IgD-negative memory B cell (primary cell): Measurements from ENCODE around the gene VPS4B. TPM values are rescaled to one million over a fixed set of nuclear protein-coding genes. Genes with fewer than 3 reads are reported as not detected.

Experiments used
- H3K27ac Mint-ChIP-seq, 3 donors: one replicate each; pipeline ENCODE4 v1.8.0; 2020 to 2022; ENCODE audit warnings: mild to moderate bottlenecking in 3 of 3, mixed read lengths in 3 of 3, moderate library complexity in 1 of 3
- H3K27me3 Mint-ChIP-seq: one replicate; pipeline ENCODE4 v1.8.0; 2021; ENCODE audit warnings: mixed read lengths
- H3K36me3 Mint-ChIP-seq: one replicate; pipeline ENCODE4 v1.8.0; 2020; ENCODE audit warnings: mild to moderate bottlenecking, mixed read lengths
- H3K4me1 Mint-ChIP-seq, 3 donors: one replicate each; pipeline ENCODE4 v1.8.0; 2020 to 2022; ENCODE audit warnings: mixed read lengths in 3 of 3, mild to moderate bottlenecking in 1 of 3
- H3K4me3 Mint-ChIP-seq, 4 donors: one replicate each; pipeline ENCODE4 v1.8.0; 2020 to 2022; ENCODE audit warnings: mild to moderate bottlenecking in 4 of 4, mixed read lengths in 4 of 4, moderate library complexity in 3 of 4
- H3K9me3 Mint-ChIP-seq, 3 donors: one replicate each; pipeline ENCODE4 v1.8.0; 2020 to 2021; ENCODE audit warnings: mixed read lengths in 3 of 3, mild to moderate bottlenecking in 1 of 3
- polyA plus RNA-seq: library from polyadenylated mRNA; unstranded; fragments of 300-500 nt; fragmentation: Illumina TruSeq; gene quantifications from one replicate; pipeline ENCODE4 v1.2.3, GENCODE V29; 2021

VPS4B gene
- polyA plus RNA-seq, 1 donor from 2014 or later: 66.0 TPM

GRCh38 chr18:63405986-63406385 is 16.3 kb downstream of the VPS4B start:
- Mint-ChIP-seq H3K4me3 (no peak overlapping the region), H3K4me1 (peaks cover 0 to 3% (median 0%) of the 10 kb centered on the region in 3 donors), H3K27ac (no peak overlapping the region)

GRCh38 chr18:63402246-63403162 is 19.8 kb downstream of the VPS4B start:
- H3K4me3 Mint-ChIP-seq: no peak overlapping the region
- H3K4me1 Mint-ChIP-seq: peaks cover 0 to 1% (median 0%) of the 10 kb centered on the region in 3 donors
- no peaks in the 10 kb centered on the region for H3K9me3 Mint-ChIP-seq
- H3K27me3 Mint-ChIP-seq: no peaks in the 10 kb centered on the region
- H3K27ac Mint-ChIP-seq: no peak overlapping the region
- peaks cover 9% of the 10 kb centered on the region for H3K36me3 Mint-ChIP-seq

More at GRCh38 chr18:63405986-63406385, 16.3 kb downstream of the VPS4B start:
- H3K36me3 Mint-ChIP-seq: peaks cover 4% of the 10 kb centered on the region
- H3K27me3 Mint-ChIP-seq: no peaks in the 10 kb centered on the region
- no peaks in the 10 kb centered on the region for H3K9me3 Mint-ChIP-seq

DNA sequence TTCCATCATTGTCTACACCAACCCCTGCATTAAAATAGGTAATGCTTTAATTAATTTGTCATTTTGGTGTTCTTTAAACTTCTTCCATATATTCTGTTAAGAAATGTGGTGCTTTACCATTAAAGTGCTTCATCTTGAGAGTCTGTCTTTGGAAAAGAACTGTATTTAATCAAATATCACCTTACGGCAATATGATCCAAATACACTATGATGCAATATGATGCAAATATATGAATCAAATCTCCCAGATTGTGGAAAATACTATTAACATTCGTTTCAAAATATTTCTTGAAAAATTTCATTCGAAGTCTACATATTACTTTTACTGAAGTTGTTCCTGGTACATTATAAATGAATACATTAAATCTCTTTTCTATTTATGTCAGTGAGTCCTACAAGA is 23.0 kb downstream of the VPS4B start:
- Mint-ChIP-seq H3K27ac (no peak overlapping the region), H3K4me1 (no peaks in the 10 kb centered on the region), H3K4me3 (no peak overlapping the region), H3K27me3 (no peaks in the 10 kb centered on the region), H3K9me3 (no peaks in the 10 kb centered on the region), H3K36me3 (peaks cover 9% of the 10 kb centered on the region)

GRCh38 chr18:63397349-63397748 is 24.9 kb downstream of the VPS4B start:
- no peak overlapping the region for H3K4me3 Mint-ChIP-seq
- H3K36me3 Mint-ChIP-seq: peaks cover 6% of the 10 kb centered on the region
- H3K27me3 Mint-ChIP-seq: no peaks in the 10 kb centered on the region
- no peaks in the 10 kb centered on the region for H3K4me1 Mint-ChIP-seq
- no peak overlapping the region for H3K27ac Mint-ChIP-seq
- H3K9me3 Mint-ChIP-seq: no peaks in the 10 kb centered on the region

- Mint-ChIP-seq H3K9me3 (no peaks in the 10 kb centered on the region), H3K4me3 (no peak overlapping the region), H3K4me1 (no peaks in the 10 kb centered on the region), H3K27me3 (no peaks in the 10 kb centered on the region), H3K36me3 (peaks cover 6% of the 10 kb centered on the region), H3K27ac (no peak overlapping the region)
These were observed 26.8 kb downstream of the VPS4B start for GRCh38 chr18:63395503-63395902.

DNA sequence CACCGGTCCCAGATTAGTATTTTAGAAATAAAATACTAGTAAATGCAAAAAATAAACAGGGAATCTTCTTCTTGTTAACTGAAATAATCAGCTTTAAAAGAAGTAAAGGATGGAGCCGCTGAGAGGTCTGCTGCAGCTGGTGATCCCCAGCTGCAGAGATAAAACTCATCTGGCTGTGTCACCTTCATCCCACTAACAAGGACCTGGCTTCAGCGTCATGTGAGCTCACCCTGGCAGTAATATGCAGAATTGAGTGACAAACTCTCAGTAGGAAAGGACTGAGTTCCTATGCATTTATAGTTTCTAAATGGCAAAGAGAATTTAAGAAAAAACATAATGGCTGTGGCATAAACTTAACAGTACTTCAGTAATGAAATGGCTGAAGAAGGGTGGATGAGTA is 27.3 kb downstream of the VPS4B start:
- no peaks in the 10 kb centered on the region for H3K4me1 Mint-ChIP-seq
- no peaks in the 10 kb centered on the region for H3K9me3 Mint-ChIP-seq
- no peaks in the 10 kb centered on the region for H3K27me3 Mint-ChIP-seq
- H3K27ac Mint-ChIP-seq: no peak overlapping the region
- H3K4me3 Mint-ChIP-seq: no peak overlapping the region
- H3K36me3 Mint-ChIP-seq: peaks cover 3% of the 10 kb centered on the region

DNA sequence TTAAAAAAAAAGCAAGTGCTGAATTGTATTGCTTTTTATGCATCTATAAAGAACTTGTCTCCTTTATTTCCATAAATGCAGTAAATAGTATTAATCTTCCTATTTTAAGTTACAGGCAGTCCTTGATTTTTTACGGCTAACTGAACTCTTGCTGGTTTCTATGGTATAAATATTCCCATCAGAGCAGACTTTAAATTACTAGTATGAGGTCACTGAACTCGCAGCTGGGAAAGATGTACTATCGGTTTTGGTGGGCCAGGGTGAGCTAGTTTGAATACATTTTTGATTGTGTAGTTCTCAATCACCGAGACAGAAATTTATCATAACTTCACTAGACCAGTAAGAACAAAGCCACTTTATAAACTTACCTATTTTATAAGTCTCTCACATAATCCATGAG is 34.4 kb downstream of the VPS4B start:
- Mint-ChIP-seq H3K36me3 (no peaks in the 10 kb centered on the region), H3K4me1 (no peaks in the 10 kb centered on the region), H3K4me3 (no peak overlapping the region), H3K27ac (no peak overlapping the region), H3K27me3 (no peaks in the 10 kb centered on the region), H3K9me3 (peaks cover 0 to 3% (median 0%) of the 10 kb centered on the region in 3 donors)

DNA sequence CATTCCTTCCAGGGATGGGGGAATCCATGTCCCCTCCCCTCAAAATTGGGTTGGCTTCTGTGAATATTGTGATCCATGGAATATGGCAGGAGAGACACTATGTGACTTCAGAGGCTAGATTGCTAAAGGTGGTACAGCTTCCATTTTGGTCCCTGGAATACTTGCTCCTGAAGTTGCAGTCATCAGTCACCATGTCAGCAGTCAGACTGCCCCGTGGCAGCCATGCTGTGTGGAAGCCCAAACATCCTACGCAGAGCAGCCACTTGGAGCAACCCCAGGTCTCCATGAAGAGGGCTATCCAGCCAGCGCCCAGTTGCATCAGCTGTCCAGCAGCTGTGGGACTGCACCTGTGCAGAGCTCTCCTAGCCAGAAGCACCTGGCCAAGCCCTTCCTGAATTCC is 39.4 kb downstream of the VPS4B start:
- Mint-ChIP-seq H3K4me1 (peaks cover 7 to 11% (median 9%) of the 10 kb centered on the region in 3 donors), H3K27ac (no peak overlapping the region), H3K9me3 (peaks cover 2 to 3% (median 2%) of the 10 kb centered on the region in 3 donors), H3K27me3 (no peaks in the 10 kb centered on the region), H3K4me3 (no peak overlapping the region), H3K36me3 (no peaks in the 10 kb centered on the region)

DNA sequence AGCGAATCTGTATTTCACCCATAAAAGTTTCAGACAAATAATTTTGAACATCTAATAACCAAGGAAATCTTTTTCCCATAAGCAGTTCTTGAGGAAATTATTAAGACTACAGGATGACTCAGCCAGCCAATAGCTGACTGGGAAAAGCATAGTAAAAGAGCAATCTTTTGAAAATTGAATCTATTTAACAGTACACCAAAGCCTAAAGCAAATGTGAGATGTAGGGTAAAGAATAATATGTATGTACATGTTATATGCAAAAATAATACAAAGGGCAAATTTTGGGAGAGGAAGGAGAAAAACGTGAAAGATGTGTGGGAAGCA is 42.7 kb downstream of the VPS4B start:
- Mint-ChIP-seq H3K4me3 (no peak overlapping the region), H3K9me3 (peaks cover 2 to 9% (median 2%) of the 10 kb centered on the region in 3 donors), H3K27me3 (no peaks in the 10 kb centered on the region), H3K36me3 (no peaks in the 10 kb centered on the region), H3K4me1 (peaks cover 9 to 11% (median 11%) of the 10 kb centered on the region in 3 donors), H3K27ac (peak overlapping the region in 1 of 3 donors; percentile 37)

DNA sequence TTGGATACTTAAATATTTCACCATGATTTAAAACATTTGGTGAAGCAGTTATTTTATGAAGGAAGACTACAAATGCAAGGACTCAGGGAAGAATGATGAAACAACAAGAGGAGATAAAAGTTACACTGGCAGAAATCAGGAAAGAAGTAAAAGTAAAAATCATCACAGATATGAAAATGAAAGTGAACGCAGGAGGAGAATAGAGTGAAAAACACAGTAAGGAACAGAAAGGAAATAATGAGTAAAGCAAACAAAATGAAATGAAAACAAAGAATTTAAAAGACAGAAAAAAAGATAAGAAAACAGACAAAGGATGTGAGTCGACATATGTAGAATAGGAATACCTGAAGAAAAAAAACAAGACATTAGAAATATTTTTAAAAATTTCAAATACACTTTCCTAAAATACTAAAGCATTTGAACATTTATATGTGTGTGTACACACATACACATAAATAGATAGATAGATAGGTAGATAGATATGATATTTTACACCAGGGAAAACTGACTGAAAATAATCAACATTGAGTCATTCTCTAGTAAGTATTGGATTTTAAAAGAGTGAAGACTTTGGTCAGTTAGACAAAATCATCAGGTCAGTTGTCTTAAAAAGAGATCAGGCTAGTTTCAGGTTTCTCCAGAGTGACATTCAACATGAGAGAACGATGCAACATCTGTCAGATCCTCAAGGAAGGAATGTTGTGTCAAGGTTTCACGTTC is 43.2 kb downstream of the VPS4B start:
- peak overlapping the region in 1 of 3 donors; percentile 37 for H3K27ac Mint-ChIP-seq
- H3K4me3 Mint-ChIP-seq: peak overlapping the region in 1 of 4 donors; percentile 10
- peaks cover 2 to 9% (median 2%) of the 10 kb centered on the region in 3 donors for H3K9me3 Mint-ChIP-seq
- no peaks in the 10 kb centered on the region for H3K27me3 Mint-ChIP-seq
- peaks cover 9 to 11% (median 11%) of the 10 kb centered on the region in 3 donors for H3K4me1 Mint-ChIP-seq
- H3K36me3 Mint-ChIP-seq: no peaks in the 10 kb centered on the region

DNA sequence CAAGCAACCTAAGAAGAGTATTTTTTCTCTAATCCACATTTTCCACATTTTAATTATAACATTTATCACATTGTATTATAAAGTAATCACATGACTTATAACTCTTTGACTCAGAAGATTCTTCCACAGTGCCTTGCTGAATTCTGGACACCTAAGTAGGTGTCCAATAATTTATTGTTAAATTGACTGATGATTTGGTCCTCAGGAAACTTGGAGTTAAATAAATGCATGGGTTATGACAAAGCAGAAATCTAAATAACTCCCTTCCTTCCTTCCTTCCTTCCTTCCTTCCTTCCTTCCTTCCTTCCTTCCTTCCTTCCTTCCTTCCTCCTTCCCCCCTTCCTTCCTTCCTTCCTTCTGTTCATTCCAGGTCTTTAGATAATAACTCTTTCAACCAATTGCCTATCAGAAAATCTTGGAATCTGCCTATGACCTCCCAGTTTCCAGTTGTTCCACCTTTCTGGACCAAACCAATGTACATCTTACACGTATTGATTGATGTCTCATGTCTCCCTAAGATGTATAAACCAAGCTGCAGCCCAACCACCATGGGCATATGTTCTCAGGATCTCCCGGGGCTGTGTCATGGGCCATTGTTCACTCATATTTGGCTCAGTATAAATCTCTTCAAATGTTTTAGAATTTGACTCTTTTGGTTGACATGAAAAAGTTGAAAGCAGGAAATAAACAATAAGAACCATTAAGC is 44.8 kb downstream of the VPS4B start:
- Mint-ChIP-seq H3K4me3 (no peak overlapping the region), H3K36me3 (no peaks in the 10 kb centered on the region), H3K4me1 (peaks cover 9 to 11% (median 11%) of the 10 kb centered on the region in 3 donors), H3K27ac (no peak overlapping the region), H3K27me3 (no peaks in the 10 kb centered on the region), H3K9me3 (peaks cover 0 to 6% (median 2%) of the 10 kb centered on the region in 3 donors)

- Mint-ChIP-seq H3K36me3 (no peaks in the 10 kb centered on the region), H3K9me3 (peaks cover 0 to 6% (median 0%) of the 10 kb centered on the region in 3 donors), H3K27me3 (no peaks in the 10 kb centered on the region), H3K27ac (no peak overlapping the region), H3K4me1 (peaks cover 9 to 11% (median 11%) of the 10 kb centered on the region in 3 donors), H3K4me3 (no peak overlapping the region)
These were observed 45.7 kb downstream of the VPS4B start for GRCh38 chr18:63376538-63376937.

DNA sequence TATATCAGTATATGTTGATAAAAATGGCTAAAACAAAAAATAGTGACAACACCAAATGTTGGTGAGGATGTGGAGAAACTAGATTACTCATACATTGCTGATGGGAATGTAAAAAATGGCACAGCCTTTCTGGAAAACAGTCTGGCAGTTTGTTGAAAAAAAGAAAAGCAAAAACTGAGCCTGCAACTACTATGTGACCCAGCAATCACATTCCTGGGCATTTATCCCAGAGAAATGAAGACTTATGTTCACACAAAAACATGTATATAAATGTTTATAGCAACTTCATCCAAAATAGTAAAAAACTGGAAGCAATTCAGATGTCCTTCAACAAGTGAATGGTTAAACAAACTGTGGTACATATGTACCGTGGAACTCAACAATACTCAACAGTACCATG is 47.7 kb downstream of the VPS4B start:
- no peaks in the 10 kb centered on the region for H3K27me3 Mint-ChIP-seq
- H3K4me3 Mint-ChIP-seq: no peak overlapping the region
- no peaks in the 10 kb centered on the region for H3K36me3 Mint-ChIP-seq
- H3K4me1 Mint-ChIP-seq: peaks cover 7 to 9% (median 9%) of the 10 kb centered on the region in 3 donors
- H3K27ac Mint-ChIP-seq: no peak overlapping the region
- peaks cover 0 to 6% (median 0%) of the 10 kb centered on the region in 3 donors for H3K9me3 Mint-ChIP-seq

DNA sequence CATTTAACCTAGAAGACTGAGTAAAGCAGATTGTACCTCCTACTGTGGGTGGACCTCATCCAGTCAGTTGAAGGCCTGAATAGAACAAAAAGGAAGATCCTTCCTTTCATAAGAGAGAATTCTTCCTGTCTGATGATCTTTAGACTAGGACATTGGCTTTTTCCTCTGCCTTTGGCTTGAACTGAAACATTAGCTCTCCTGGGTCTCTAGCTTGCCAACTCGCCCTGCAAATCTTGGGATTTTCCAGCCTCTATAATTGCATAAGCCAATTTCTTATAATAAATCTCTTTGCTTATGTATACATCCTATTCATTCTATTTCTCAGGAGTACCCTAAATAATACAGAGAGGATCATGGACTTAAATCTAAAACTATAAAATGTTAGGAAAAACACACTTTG is 49.1 kb downstream of the VPS4B start:
- H3K36me3 Mint-ChIP-seq: no peaks in the 10 kb centered on the region
- no peaks in the 10 kb centered on the region for H3K27me3 Mint-ChIP-seq
- H3K4me3 Mint-ChIP-seq: no peak overlapping the region
- H3K27ac Mint-ChIP-seq: peak overlapping the region in 1 of 3 donors; percentile 39
- peaks cover 7 to 9% (median 8%) of the 10 kb centered on the region in 3 donors for H3K4me1 Mint-ChIP-seq
- peaks cover 0 to 6% (median 0%) of the 10 kb centered on the region in 3 donors for H3K9me3 Mint-ChIP-seq

DNA sequence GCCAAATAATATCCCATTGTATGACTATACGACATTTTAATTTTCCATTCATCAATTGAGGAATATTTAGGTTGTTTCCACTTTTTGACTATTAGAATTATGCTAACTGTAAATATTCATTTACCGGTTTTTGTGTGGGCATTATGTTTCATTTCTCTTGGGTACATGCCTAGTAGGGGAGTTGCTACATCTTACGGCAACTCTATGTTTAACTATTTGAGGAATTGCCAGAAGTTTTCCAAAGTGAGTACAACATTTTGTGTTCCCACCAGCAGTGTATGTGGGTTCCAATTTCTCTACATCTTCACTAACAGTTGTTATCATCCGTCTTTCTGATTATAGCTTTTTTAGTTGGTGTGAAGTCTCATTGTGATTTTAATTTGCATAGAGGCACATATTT is 53.7 kb downstream of the VPS4B start:
- Mint-ChIP-seq H3K27me3 (no peaks in the 10 kb centered on the region), H3K27ac (peak overlapping the region in 1 of 3 donors; percentile 53), H3K36me3 (peaks cover 3% of the 10 kb centered on the region), H3K9me3 (peaks cover 0 to 5% (median 0%) of the 10 kb centered on the region in 3 donors), H3K4me3 (peak overlapping the region; percentile 54 to 99 (median 90)), H3K4me1 (peaks cover 10 to 32% (median 24%) of the 10 kb centered on the region in 3 donors)
